HepG2 (cell line): Measurements from ENCODE around the gene INHA. TPM values are rescaled to one million over a fixed set of nuclear protein-coding genes. Genes with fewer than 3 reads are reported as not detected.
A peak's percentile ranks its signal among the peaks of the same experiment; 100 is the strongest.

Experiments used
- ATF4 ChIP-seq, 2 experiments: fragments of 450-650 bp in 1 of 2; sonication (generic) in 1 of 2; formaldehyde crosslinking; IDR thresholded peaks; 2 replicates each; pipeline versions ENCODE4 v1.5.0 to v1.8.0; 2020 to 2022; ENCODE audit warnings: mild to moderate bottlenecking in 1 of 2, missing genetic modification reagents in 1 of 2
- CBX1 ChIP-seq: IDR thresholded peaks from one replicate; pipeline ENCODE4 v1.6.1; 2016; ENCODE audit warnings: antibody characterized with exemption, low read depth
- CBX5 ChIP-seq: sonication (generic); formaldehyde crosslinking; IDR thresholded peaks from 2 replicates; pipeline ENCODE4 v1.4.0; 2020; ENCODE audit warnings: missing genetic modification reagents, borderline replicate concordance
- ISX ChIP-seq: sonication (generic); formaldehyde crosslinking; conservative IDR thresholded peaks from 2 replicates; pipeline ENCODE4 v1.5.0; 2020; ENCODE audit warnings: missing genetic modification reagents
- JARID2 ChIP-seq: sonication (generic); formaldehyde crosslinking; IDR thresholded peaks from 2 replicates; pipeline ENCODE4 v1.8.1; 2023; ENCODE audit warnings: missing genetic modification reagents, inconsistent platforms; ENCODE audit not compliant: insufficient replicate concordance
- KDM5B ChIP-seq: sonication (generic); formaldehyde crosslinking; IDR thresholded peaks from 2 replicates; pipeline ENCODE4 v1.4.0; 2020; ENCODE audit warnings: missing genetic modification reagents, mild to moderate bottlenecking, borderline replicate concordance
- MAZ ChIP-seq, 2 experiments: sonication (generic) in 1 of 2; formaldehyde crosslinking in 1 of 2; IDR thresholded peaks; 2 replicates each; pipeline versions ENCODE4 v1.5.0 to v1.6.1; 2012 to 2020; ENCODE audit warnings: low read depth in 2 of 2, mild to moderate bottlenecking in 2 of 2, borderline replicate concordance in 1 of 2, improper control_type of control experiment in 1 of 2, low read length in 1 of 2, missing genetic modification reagents in 1 of 2, moderate library complexity in 1 of 2
- MBNL3 ChIP-seq: fragments of 250-450 bp; sonication (Bioruptor Pico); conservative IDR thresholded peaks from 2 replicates; pipeline ENCODE4 v1.8.0; 2022; ENCODE audit warnings: mild to moderate bottlenecking, inconsistent platforms
- ONECUT2 ChIP-seq: sonication (generic); formaldehyde crosslinking; IDR thresholded peaks from 2 replicates; pipeline ENCODE4 v1.4.0; 2020; ENCODE audit warnings: missing genetic modification reagents
- PRDM15 ChIP-seq: sonication (generic); formaldehyde crosslinking; IDR thresholded peaks from 2 replicates; pipeline ENCODE4 v1.4.0; 2020; ENCODE audit warnings: missing genetic modification reagents
- RFXAP ChIP-seq: sonication (generic); formaldehyde crosslinking; IDR thresholded peaks from 2 replicates; pipeline ENCODE4 v1.4.0; 2020; ENCODE audit warnings: missing genetic modification reagents, borderline replicate concordance
- SAP130 ChIP-seq: IDR thresholded peaks from 2 replicates; pipeline ENCODE4 v1.6.1; 2016; ENCODE audit warnings: low read depth
- USF2 ChIP-seq, 2 experiments: sonication (generic) in 1 of 2; formaldehyde crosslinking in 1 of 2; IDR thresholded peaks; 2 replicates each; pipeline versions ENCODE4 v1.5.1 to v1.6.1; 2011 to 2020; ENCODE audit warnings: borderline replicate concordance in 1 of 2, low read depth in 1 of 2, low read length in 1 of 2, mild to moderate bottlenecking in 1 of 2, missing genetic modification reagents in 1 of 2, moderate library complexity in 1 of 2
- ZFP41 ChIP-seq: sonication (generic); formaldehyde crosslinking; IDR thresholded peaks from 2 replicates; pipeline ENCODE4 v1.4.0; 2020; ENCODE audit warnings: mild to moderate bottlenecking, missing genetic modification reagents, borderline replicate concordance
- ZNF232 ChIP-seq: sonication (generic); formaldehyde crosslinking; IDR thresholded peaks from 2 replicates; pipeline ENCODE4 v1.4.0; 2020; ENCODE audit warnings: missing genetic modification reagents, borderline replicate concordance
- ZNF296 ChIP-seq: sonication (generic); formaldehyde crosslinking; conservative IDR thresholded peaks from 2 replicates; pipeline ENCODE4 v1.5.0; 2020; ENCODE audit warnings: mild to moderate bottlenecking, missing genetic modification reagents
- ZNF329 ChIP-seq: sonication (generic); formaldehyde crosslinking; IDR thresholded peaks from 2 replicates; pipeline ENCODE4 v1.9.0; 2021; ENCODE audit warnings: low read depth, mild to moderate bottlenecking, missing genetic modification reagents
- ZNF383 ChIP-seq: sonication (generic); formaldehyde crosslinking; IDR thresholded peaks from 2 replicates; pipeline ENCODE4 v1.4.0; 2020; ENCODE audit warnings: missing genetic modification reagents, mild to moderate bottlenecking, borderline replicate concordance
- ZNF546 ChIP-seq: sonication (generic); formaldehyde crosslinking; conservative IDR thresholded peaks from 2 replicates; pipeline ENCODE4 v1.8.1; 2023; ENCODE audit warnings: mild to moderate bottlenecking, missing genetic modification reagents
- ZNF761 ChIP-seq: sonication (generic); formaldehyde crosslinking; conservative IDR thresholded peaks from 2 replicates; pipeline ENCODE4 v1.4.0; 2020; ENCODE audit warnings: mild to moderate bottlenecking, missing genetic modification reagents
- polyA plus RNA-seq, 8 experiments: library from polyadenylated mRNA; depleted of rRNA in 3 of 8; stranded (reverse) in 7 of 8; unstranded in 1 of 8; fragments of >200 nt; fragmentation: Illumina TruSeq in 4 of 8; extraction: Trizol in 4 of 8; gene quantifications; 2 replicates each; pipeline versions ENCODE4 v1.2.1 to v1.2.3, GENCODE V29; 2011 to 2016; ENCODE audit warnings: low read depth in 4 of 8, missing spikeins in 1 of 8, mixed read lengths in 1 of 8; ENCODE audit not compliant: insufficient read depth in 1 of 8
- total RNA-seq, 5 experiments: library from RNA; depleted of rRNA; stranded (reverse); fragments of >200 nt; fragmentation: Illumina TruSeq; extraction: Trizol; gene quantifications; 2 replicates each; pipeline ENCODE4 v1.2.3, GENCODE V29; 2016; ENCODE audit warnings: low read depth in 1 of 5

INHA gene
- total and polyA plus RNA-seq, 2 of the 13 experiments (the other 11 are each of a cell fraction or from before 2014, with no cell fraction given) = 4.1 to 15.2 TPM

GRCh38 chr2:219543596-219544358, 28.3 kb upstream of the INHA start, which contains the start of the genes CHPF and TMEM198 (continued):
- TF ChIP-seq CBX5 (CRISPR knock-in tag) = peak; percentile 72; the same call in 1 of the 2 replicates
- TF ChIP-seq JARID2 (CRISPR knock-in tag) = no peak
- TF ChIP-seq MAZ (IDR thresholded peaks at IDR 0.05; ENCODE audit: borderline replicate concordance, low read depth, low read length) = peak; percentile 99
- peak; percentile 93 for TF ChIP-seq MAZ (CRISPR knock-in tag; IDR thresholded peaks at IDR 0.05; ENCODE audit: low read depth)
- TF ChIP-seq MBNL3 (CRISPR knock-in tag) = no peak
- peak; percentile 96 for TF ChIP-seq SAP130 (CRISPR knock-in tag)
- peak; percentile 64; the same call in 1 of the 2 replicates for TF ChIP-seq PRDM15 (CRISPR knock-in tag)
- no peak for TF ChIP-seq USF2 (IDR thresholded peaks at IDR 0.05; ENCODE audit: low read depth, low read length)
- no peak for TF ChIP-seq USF2 (CRISPR knock-in tag; IDR thresholded peaks at IDR 0.05; ENCODE audit: borderline replicate concordance)
- TF ChIP-seq KDM5B (CRISPR knock-in tag) = no peak
- peak; percentile 87; the same call in 1 of the 2 replicates for TF ChIP-seq ISX (CRISPR knock-in tag)
- TF ChIP-seq ONECUT2 (CRISPR knock-in tag) = 0 out of 2 replicates have a peak, but pooled peaks have one; percentile 33
- TF ChIP-seq CBX1 = peak; percentile 21
- TF ChIP-seq ZFP41 (CRISPR knock-in tag) = peak; percentile 39; the same call in 1 of the 2 replicates
- no peak; the same call in 1 of the 2 replicates for TF ChIP-seq ZNF296 (CRISPR knock-in tag)
- peak; percentile 91 for TF ChIP-seq ZNF232 (CRISPR knock-in tag)
- no peak for TF ChIP-seq ZNF383 (CRISPR knock-in tag)
- TF ChIP-seq ZNF546 (CRISPR knock-in tag) = no peak
- TF ChIP-seq ATF4 (CRISPR knock-in tag; IDR thresholded peaks at IDR 0.05) = no peak; a peak in 1 of 4 replicates
- peak; percentile 95 for TF ChIP-seq ZNF761 (CRISPR knock-in tag)
- TF ChIP-seq ZNF329 (CRISPR knock-in tag) = no peak
- peak; percentile 95; the same call in 1 of the 2 replicates for TF ChIP-seq RFXAP (CRISPR knock-in tag)
